Neural cell (in vitro differentiated cells): ENCODE results near the gene PRSS21. TPM values are rescaled to one million over a fixed set of nuclear protein-coding genes. Genes with fewer than 3 reads are reported as not detected.

Experiments used
- H2AFZ ChIP-seq: fragments of 200-600, 300-800 bp; sonication (generic), shearing (Covaris generic); 2 replicates; pipeline ENCODE4 v1.6.0; 2014; ENCODE audit warnings: low read depth, mild to moderate bottlenecking, antibody characterized with exemption, low read length, moderate library complexity
- H3F3A ChIP-seq: fragments of 200-600 bp; shearing (Covaris generic); 2 replicates; pipeline ENCODE4 v1.6.1; 2016; ENCODE audit warnings: mild to moderate bottlenecking, moderate library complexity, mixed read lengths, antibody characterized with exemption, low read length; ENCODE audit not compliant: insufficient read depth, poor library complexity, severe bottlenecking
- H3K27ac ChIP-seq: fragments of 200-600, 300-800 bp; sonication (generic), shearing (Covaris generic); 2 replicates; pipeline ENCODE4 v1.5.1; 2014; ENCODE audit warnings: mild to moderate bottlenecking, low read length, moderate library complexity
- H3K27me3 ChIP-seq: fragments of 300-800, 200-600 bp; sonication (generic), shearing (Covaris generic); 2 replicates; pipeline ENCODE4 v1.6.0; 2014; ENCODE audit warnings: mild to moderate bottlenecking, low read depth, low read length, moderate library complexity; ENCODE audit not compliant: insufficient read depth
- H3K36me3 ChIP-seq: fragments of 300-800, 200-600 bp; sonication (generic), shearing (Covaris generic); 2 replicates; pipeline ENCODE4 v1.5.1; 2014; ENCODE audit warnings: mild to moderate bottlenecking, antibody characterized with exemption, low read length, moderate library complexity; ENCODE audit not compliant: insufficient read depth
- H3K4me2 ChIP-seq: fragments of 300-800, 200-600 bp; sonication (generic), shearing (Covaris generic); 2 replicates; pipeline ENCODE4 v1.6.0; 2014; ENCODE audit warnings: mild to moderate bottlenecking, low read length
- H3K4me3 ChIP-seq: fragments of 300-800, 200-600 bp; sonication (generic), shearing (Covaris generic); 2 replicates; pipeline ENCODE4 v1.5.1; 2014; ENCODE audit warnings: mild to moderate bottlenecking, low read length, moderate library complexity
- H3K79me2 ChIP-seq: fragments of 200-600 bp; shearing (Covaris generic); replicated peaks from 2 replicates; pipeline ENCODE4 v1.6.0; 2014; ENCODE audit warnings: mild to moderate bottlenecking, low read length, moderate library complexity; ENCODE audit not compliant: insufficient read depth
- H3K9ac ChIP-seq: fragments of 300-800, 200-600 bp; sonication (generic), shearing (Covaris generic); 2 replicates; pipeline ENCODE4 v1.6.1; 2016; ENCODE audit warnings: mild to moderate bottlenecking, low read length, mixed read lengths
- H3K9me2 ChIP-seq: fragments of 200-600 bp; shearing (Covaris generic); 2 replicates; pipeline ENCODE4 v1.6.1; 2016; ENCODE audit warnings: mild to moderate bottlenecking, low read length, mixed read lengths; ENCODE audit not compliant: insufficient read depth
- H3K9me3 ChIP-seq: fragments of 200-600, 300-800 bp; sonication (generic), shearing (Covaris generic); 2 replicates; pipeline ENCODE4 v1.6.1; 2016; ENCODE audit warnings: mild to moderate bottlenecking, mixed run types, low read length, moderate library complexity, mixed read lengths
- H4K20me1 ChIP-seq: fragments of 200-600 bp; shearing (Covaris generic); 2 replicates; pipeline ENCODE4 v1.6.1; 2016; ENCODE audit warnings: mild to moderate bottlenecking, mixed run types; ENCODE audit not compliant: insufficient read depth
- CTCF ChIP-seq: fragments of 450-650 bp; IDR thresholded peaks from 2 replicates; pipeline ENCODE4 v1.5.1; 2014; ENCODE audit warnings: antibody characterized with exemption, mild to moderate bottlenecking, moderate library complexity; ENCODE audit not compliant: poor library complexity, severe bottlenecking
- EP300 ChIP-seq: fragments of 450-650 bp; conservative IDR thresholded peaks from 2 replicates; pipeline ENCODE4 v1.6.1; 2014; ENCODE audit warnings: antibody characterized with exemption, mild to moderate bottlenecking, moderate library complexity; ENCODE audit not compliant: poor library complexity, severe bottlenecking
- EZH2 ChIP-seq: fragments of 200-600, 300-800 bp; shearing (Covaris generic), sonication (generic); IDR thresholded peaks from 2 replicates; pipeline ENCODE4 v1.6.1; 2014; ENCODE audit warnings: antibody characterized with exemption, low read length, borderline replicate concordance, mild to moderate bottlenecking; ENCODE audit not compliant: insufficient read depth, poor library complexity, severe bottlenecking
- MXI1 ChIP-seq: fragments of 450-650 bp; conservative IDR thresholded peaks from 2 replicates; pipeline ENCODE4 v1.6.1; 2014; ENCODE audit warnings: antibody characterized with exemption, mild to moderate bottlenecking; ENCODE audit not compliant: poor library complexity, severe bottlenecking
- POLR2AphosphoS5 ChIP-seq: IDR thresholded peaks from 2 replicates; pipeline ENCODE4 v1.6.1; 2012
- RAD21 ChIP-seq: fragments of 450-650 bp; conservative IDR thresholded peaks from 2 replicates; pipeline ENCODE4 v1.6.1; 2014; ENCODE audit warnings: antibody characterized with exemption, mild to moderate bottlenecking, moderate library complexity
- SMC3 ChIP-seq: fragments of 450-650 bp; conservative IDR thresholded peaks from 2 replicates; pipeline ENCODE4 v1.6.1; 2014; ENCODE audit warnings: antibody characterized with exemption, mild to moderate bottlenecking, moderate library complexity; ENCODE audit not compliant: poor library complexity
- TAF1 ChIP-seq: IDR thresholded peaks from 2 replicates; pipeline ENCODE4 v1.6.1; 2012; ENCODE audit warnings: low read depth
- polyA plus RNA-seq: library from polyadenylated mRNA; depleted of rRNA; stranded (reverse); fragments of >200 nt; gene quantifications from 2 replicates; pipeline ENCODE4 v1.2.3, GENCODE V29; 2014
- TF ChIP-seq, protein P1 (sequence below): IDR thresholded peaks from 2 replicates; pipeline ENCODE4 v1.6.1; 2012; ENCODE audit warnings: borderline replicate concordance

Gene PRSS21
- polyA plus RNA-seq, 1 donor from 2014 or later, result not detected

DNA sequence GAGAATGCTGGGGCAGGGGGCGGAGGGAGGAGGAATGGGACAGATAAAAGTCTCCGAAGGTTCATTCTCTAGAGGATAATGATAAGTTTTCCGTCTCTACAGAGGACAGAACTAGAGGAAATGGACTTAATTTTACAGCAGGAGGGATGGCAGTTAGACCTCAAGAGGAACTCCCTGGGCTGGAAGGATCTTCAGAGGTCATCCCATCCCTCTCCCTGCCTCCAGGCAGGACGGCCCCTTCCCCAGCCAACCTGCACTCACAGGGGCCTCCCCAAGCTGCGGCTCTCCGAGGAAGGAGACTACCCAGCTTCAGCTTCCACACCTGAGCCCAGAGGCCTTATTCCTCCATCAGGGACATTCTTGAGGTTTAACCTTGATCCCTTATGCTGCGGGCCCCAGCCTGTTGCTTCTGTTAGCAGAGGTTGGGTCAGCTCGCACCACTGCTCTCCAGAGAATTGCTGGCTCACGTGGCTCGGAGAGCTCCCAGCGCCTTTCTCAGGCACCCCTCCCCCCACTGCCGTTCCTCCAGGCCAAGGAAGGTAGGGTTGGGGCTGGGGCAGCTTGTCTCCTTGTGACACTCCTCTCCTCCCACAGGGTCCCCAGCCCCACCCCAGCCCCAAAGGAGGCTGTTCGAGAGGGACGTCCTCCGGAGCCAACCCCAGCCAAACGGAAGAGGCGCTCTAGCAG is 48.5 kb upstream of the PRSS21 start:
- Histone ChIP-seq H3K4me3 (no peak overlapping the region), H4K20me1 (no peaks in the 10 kb centered on the region), H2AFZ (no peak overlapping the region), H3K9me3 (peaks cover 19% of the 10 kb centered on the region), H3K27me3 (no peaks in the 10 kb centered on the region), H3F3A (no peaks in the 10 kb centered on the region), H3K9me2 (no peaks in the 10 kb centered on the region), H3K9ac (no peak overlapping the region), H3K4me2 (no peak overlapping the region), H3K79me2 (peaks cover 12% of the 10 kb centered on the region), H3K27ac (no peak overlapping the region), H3K36me3 (peaks cover 40% of the 10 kb centered on the region)
- TF ChIP-seq MXI1 (no peak), SMC3 (no peak), EP300 (no peak), TAF1 (no peak), POLR2AphosphoS5 (no peak), EZH2 (no peak), CTCF (no peak), RAD21 (no peak)
- TF ChIP-seq, protein P1, sequence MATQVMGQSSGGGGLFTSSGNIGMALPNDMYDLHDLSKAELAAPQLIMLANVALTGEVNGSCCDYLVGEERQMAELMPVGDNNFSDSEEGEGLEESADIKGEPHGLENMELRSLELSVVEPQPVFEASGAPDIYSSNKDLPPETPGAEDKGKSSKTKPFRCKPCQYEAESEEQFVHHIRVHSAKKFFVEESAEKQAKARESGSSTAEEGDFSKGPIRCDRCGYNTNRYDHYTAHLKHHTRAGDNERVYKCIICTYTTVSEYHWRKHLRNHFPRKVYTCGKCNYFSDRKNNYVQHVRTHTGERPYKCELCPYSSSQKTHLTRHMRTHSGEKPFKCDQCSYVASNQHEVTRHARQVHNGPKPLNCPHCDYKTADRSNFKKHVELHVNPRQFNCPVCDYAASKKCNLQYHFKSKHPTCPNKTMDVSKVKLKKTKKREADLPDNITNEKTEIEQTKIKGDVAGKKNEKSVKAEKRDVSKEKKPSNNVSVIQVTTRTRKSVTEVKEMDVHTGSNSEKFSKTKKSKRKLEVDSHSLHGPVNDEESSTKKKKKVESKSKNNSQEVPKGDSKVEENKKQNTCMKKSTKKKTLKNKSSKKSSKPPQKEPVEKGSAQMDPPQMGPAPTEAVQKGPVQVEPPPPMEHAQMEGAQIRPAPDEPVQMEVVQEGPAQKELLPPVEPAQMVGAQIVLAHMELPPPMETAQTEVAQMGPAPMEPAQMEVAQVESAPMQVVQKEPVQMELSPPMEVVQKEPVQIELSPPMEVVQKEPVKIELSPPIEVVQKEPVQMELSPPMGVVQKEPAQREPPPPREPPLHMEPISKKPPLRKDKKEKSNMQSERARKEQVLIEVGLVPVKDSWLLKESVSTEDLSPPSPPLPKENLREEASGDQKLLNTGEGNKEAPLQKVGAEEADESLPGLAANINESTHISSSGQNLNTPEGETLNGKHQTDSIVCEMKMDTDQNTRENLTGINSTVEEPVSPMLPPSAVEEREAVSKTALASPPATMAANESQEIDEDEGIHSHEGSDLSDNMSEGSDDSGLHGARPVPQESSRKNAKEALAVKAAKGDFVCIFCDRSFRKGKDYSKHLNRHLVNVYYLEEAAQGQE, result no peak

DNA sequence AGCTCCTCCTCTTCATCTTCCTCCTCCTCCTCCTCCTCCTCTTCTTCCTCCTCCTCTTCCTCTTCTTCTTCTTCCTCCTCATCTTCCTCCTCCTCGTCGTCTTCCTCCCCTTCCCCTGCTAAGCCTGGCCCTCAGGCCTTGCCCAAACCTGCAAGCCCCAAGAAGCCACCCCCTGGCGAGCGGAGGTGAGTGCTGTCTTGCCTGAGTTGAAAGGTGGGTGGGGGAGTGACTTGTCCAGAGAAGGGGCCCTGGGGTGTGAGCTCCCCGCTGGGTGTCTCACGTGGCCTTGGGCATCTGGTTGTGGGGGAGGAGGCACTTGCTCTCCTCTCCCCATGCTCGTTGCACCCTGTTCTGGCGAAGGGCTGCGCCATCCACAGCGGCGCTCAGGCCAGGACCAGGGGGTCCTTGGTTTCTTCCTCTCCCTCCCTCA is 47.9 kb upstream of the PRSS21 start:
- Histone ChIP-seq H4K20me1 (no peaks in the 10 kb centered on the region), H3K27ac (no peak overlapping the region), H3K9ac (no peak overlapping the region), H3K9me3 (peaks cover 19% of the 10 kb centered on the region), H3K9me2 (no peaks in the 10 kb centered on the region), H3K36me3 (peaks cover 40% of the 10 kb centered on the region), H3K4me3 (no peak overlapping the region), H3K79me2 (peaks cover 13% of the 10 kb centered on the region), H3K27me3 (no peaks in the 10 kb centered on the region), H3F3A (no peaks in the 10 kb centered on the region), H2AFZ (no peak overlapping the region), H3K4me2 (no peak overlapping the region)
- TF ChIP-seq MXI1 (no peak), TAF1 (no peak), EP300 (no peak), SMC3 (no peak)
